Measurements from ENCODE around the gene PUM1.

DNA sequence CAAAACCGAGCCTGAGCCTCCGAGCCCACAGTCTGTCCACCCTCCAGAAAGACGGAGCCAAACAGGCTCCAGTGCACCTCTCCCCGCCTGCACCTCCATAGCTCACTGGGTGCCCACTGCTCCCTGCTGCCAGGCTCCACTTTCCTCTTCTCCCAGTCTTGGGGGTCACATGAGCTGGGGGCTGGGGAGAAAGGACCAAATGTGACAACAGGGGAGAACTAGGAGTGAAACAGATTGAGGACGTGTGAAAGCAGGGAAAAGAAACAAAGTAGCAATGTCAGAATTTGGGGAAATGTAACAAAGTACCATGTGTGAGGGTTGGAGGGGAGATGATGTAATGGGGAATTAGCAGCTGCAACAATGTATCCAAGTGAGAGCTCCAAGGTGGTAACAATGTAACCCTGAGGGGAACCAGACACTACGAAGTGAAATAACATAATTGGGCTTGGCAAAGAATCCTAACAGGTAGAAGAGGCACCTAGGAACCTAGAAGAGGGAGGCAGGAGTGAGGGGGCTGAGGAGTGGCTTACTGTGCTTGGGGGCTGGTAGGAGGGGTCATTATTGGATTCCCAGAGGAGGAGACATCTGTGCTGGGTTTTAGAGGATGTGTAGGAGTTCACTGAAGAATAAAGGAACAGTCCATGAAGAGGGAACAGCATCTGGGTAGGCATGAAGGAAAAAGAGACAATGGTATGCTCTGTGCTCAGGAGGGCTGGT is 169.4 kb downstream of the PUM1 start:
- TF ChIP-seq, protein P1, sequence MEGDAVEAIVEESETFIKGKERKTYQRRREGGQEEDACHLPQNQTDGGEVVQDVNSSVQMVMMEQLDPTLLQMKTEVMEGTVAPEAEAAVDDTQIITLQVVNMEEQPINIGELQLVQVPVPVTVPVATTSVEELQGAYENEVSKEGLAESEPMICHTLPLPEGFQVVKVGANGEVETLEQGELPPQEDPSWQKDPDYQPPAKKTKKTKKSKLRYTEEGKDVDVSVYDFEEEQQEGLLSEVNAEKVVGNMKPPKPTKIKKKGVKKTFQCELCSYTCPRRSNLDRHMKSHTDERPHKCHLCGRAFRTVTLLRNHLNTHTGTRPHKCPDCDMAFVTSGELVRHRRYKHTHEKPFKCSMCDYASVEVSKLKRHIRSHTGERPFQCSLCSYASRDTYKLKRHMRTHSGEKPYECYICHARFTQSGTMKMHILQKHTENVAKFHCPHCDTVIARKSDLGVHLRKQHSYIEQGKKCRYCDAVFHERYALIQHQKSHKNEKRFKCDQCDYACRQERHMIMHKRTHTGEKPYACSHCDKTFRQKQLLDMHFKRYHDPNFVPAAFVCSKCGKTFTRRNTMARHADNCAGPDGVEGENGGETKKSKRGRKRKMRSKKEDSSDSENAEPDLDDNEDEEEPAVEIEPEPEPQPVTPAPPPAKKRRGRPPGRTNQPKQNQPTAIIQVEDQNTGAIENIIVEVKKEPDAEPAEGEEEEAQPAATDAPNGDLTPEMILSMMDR (IDR thresholded peaks at IDR 0.05) = no peak
- no peak for TF ChIP-seq POLR2A (IDR thresholded peaks at IDR 0.05)

All from adrenal gland (tissue), 5 donors.